HG02798 (cell line): ENCODE measurements around the gene PTTG1.

ENCODE experiments used
- ATAC-seq: cut with Tn5 transposase; IDR thresholded peaks from one replicate; pipeline ENCODE4 v1.9.1; 2021; ENCODE audit warnings: mild to moderate bottlenecking; ENCODE audit not compliant: unreplicated experiment, poor library complexity

The PTTG1 gene

GRCh38 chr5:160468363-160468975 is 46.8 kb downstream of the PTTG1 start:
- no peak for ATAC-seq

GRCh38 chr5:160469156-160470144 is 47.8 kb downstream of the PTTG1 start:
- ATAC-seq, result no peak

- ATAC-seq, result no peak
These were observed 49.0 kb downstream of the PTTG1 start for GRCh38 chr5:160470437-160471361.

- no peak for ATAC-seq
These were observed 50.1 kb downstream of the PTTG1 start for GRCh38 chr5:160471761-160472160.

GRCh38 chr5:160472482-160472881 is 50.8 kb downstream of the PTTG1 start:
- ATAC-seq, result no peak

- ATAC-seq, result no peak
These were observed 52.0 kb downstream of the PTTG1 start for GRCh38 chr5:160473681-160474080.

GRCh38 chr5:160474084-160474483 is 52.4 kb downstream of the PTTG1 start:
- ATAC-seq, result no peak

- no peak for ATAC-seq
These were observed 54.3 kb downstream of the PTTG1 start for GRCh38 chr5:160475864-160476438.

- ATAC-seq, result no peak
These were observed 55.8 kb downstream of the PTTG1 start for GRCh38 chr5:160477266-160477970.

GRCh38 chr5:160478163-160478562 is 56.5 kb downstream of the PTTG1 start:
- no peak for ATAC-seq
